Measurements from ENCODE around the gene DDX53.

DNA sequence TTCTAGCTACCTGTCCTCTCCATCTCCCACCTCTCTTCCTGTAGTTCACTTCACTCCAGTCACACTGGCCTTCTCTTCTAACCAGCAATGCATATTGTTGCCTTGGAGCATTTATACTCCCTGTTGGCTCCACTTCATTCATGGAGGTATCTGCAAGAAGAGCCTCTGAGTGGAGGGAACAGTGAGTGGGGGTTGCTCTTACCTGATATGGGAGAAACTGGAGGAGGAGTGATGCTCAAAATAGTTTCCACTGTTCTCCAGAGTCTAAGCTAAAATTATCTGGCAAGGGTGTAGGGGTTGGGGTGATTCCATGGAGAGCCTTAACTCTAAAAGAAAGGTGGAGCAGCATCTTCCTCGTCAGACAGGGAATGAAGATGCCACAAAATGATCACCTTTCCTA lies 28.9 kb upstream of the DDX53 start:
- TF ChIP-seq POLR2AphosphoS5 (IDR thresholded peaks at IDR 0.05): no peak
- TF ChIP-seq, protein P1, sequence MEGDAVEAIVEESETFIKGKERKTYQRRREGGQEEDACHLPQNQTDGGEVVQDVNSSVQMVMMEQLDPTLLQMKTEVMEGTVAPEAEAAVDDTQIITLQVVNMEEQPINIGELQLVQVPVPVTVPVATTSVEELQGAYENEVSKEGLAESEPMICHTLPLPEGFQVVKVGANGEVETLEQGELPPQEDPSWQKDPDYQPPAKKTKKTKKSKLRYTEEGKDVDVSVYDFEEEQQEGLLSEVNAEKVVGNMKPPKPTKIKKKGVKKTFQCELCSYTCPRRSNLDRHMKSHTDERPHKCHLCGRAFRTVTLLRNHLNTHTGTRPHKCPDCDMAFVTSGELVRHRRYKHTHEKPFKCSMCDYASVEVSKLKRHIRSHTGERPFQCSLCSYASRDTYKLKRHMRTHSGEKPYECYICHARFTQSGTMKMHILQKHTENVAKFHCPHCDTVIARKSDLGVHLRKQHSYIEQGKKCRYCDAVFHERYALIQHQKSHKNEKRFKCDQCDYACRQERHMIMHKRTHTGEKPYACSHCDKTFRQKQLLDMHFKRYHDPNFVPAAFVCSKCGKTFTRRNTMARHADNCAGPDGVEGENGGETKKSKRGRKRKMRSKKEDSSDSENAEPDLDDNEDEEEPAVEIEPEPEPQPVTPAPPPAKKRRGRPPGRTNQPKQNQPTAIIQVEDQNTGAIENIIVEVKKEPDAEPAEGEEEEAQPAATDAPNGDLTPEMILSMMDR (IDR thresholded peaks at IDR 0.05): no peak

Data from transverse colon (tissue), 4 donors.